ENCODE results near the gene RPL37A. TPM values are rescaled to one million over a fixed set of nuclear protein-coding genes. Genes with fewer than 3 reads are reported as not detected.
"Not testable (repeated sequence)": the region's sequence is repeated elsewhere in the genome, so short reads cannot be mapped to it uniquely, and the experiment has no call there.

RPL37A gene
- total and polyA plus RNA-seq, 4 experiments from 2014 or later: 1,713 to 3,751 (median 3,123) TPM

- H3K27ac ChIP-seq (ENCODE audit: low read depth, low read length): no peak overlapping the region
- Mint-ChIP-seq H3K9me3 (peaks cover 0 to 2% (median 0%) of the 10 kb centered on the region in 8 donors), H3K4me1 (peaks cover 0 to 4% (median 0%) of the 10 kb centered on the region in 4 donors), H3K4me3 (no peak overlapping the region), H3K27ac (no peak overlapping the region), H3K36me3 (no peaks in the 10 kb centered on the region), H3K27me3 (no peaks in the 10 kb centered on the region)
- no peaks in the 10 kb centered on the region for H3K27me3 ChIP-seq (ENCODE audit: insufficient read depth, low read length)
- H3K36me3 ChIP-seq (ENCODE audit: insufficient read depth, low read length): no peaks in the 10 kb centered on the region
- ChIA-PET CTCF (ENCODE audit: partially characterized antibody) (interaction anchor here (0.7 to 11.2 kb wide), 9 partner anchors 8 to 1268 kb away, joined by 3 to 95 read pairs (median 7); partner anchors contain the start of gene RPL37A), POLR2A (ENCODE audit: partially characterized antibody) (no interaction called here)
- no peaks in the 10 kb centered on the region for H3K9me3 ChIP-seq (ENCODE audit: control insufficient read depth in 1 of 2, low read length in 2 of 2)
- no peak overlapping the region for H3K4me3 ChIP-seq (ENCODE audit: low read length in 2 of 2)
- no peak for DNase-seq
- intact Hi-C loops (cut with micrococcal nuclease): loop anchor here (5.0 kb wide), 2 partner anchors 995 to 1240 kb away; no protein-coding TSS in a partner anchor
- no peaks in the 10 kb centered on the region for H3K4me1 ChIP-seq (ENCODE audit: insufficient read depth, low read length)
Measured at GRCh38 chr2:216517447-216518225, 19.0 kb downstream of the RPL37A start.

DNA sequence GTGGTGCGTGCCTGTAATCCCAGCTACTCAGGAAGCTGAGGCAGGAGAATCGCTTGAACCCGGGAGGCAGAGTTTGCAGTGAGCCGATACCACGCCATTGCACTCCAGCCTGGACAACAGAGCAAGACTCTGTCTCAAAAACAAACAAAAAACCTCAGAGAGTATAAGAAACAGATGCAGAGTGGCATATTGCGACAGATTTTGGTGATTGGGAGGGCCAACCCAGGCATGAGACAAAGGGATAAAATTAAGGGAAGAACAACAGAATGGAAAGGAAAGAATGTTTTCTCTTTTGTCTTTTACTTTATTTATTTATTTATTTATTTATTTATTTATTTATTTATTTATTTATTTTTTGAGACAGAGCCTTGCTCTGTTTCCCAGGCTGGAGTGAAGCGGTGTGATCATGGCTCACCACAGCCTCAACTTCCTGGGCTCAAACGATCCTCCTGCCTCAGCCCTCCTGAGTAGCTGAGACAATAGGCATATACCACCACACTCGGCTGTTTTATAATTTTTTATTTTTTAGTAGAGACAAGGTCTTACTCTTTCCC is 20.0 kb downstream of the RPL37A start:
- H3K36me3 Mint-ChIP-seq; H3K36me3 ChIP-seq (ENCODE audit: insufficient read depth, low read length); H3K27ac ChIP-seq (ENCODE audit: low read depth, low read length); DNase-seq; H3K27ac Mint-ChIP-seq; H3K4me1 Mint-ChIP-seq; H3K4me3 Mint-ChIP-seq; H3K27me3 Mint-ChIP-seq; POLR2A ChIA-PET (ENCODE audit: partially characterized antibody); H3K9me3 Mint-ChIP-seq; H3K4me3 ChIP-seq (ENCODE audit: low read length in 2 of 2); H3K9me3 ChIP-seq (ENCODE audit: control insufficient read depth in 1 of 2, low read length in 2 of 2); H3K27me3 ChIP-seq (ENCODE audit: insufficient read depth, low read length); H3K4me1 ChIP-seq (ENCODE audit: insufficient read depth, low read length): not testable (repeated sequence)
- CTCF ChIA-PET (ENCODE audit: partially characterized antibody): interaction anchor here (0.9 to 11.2 kb wide), 12 partner anchors 8 to 1194 kb away, joined by 3 to 95 read pairs (median 4); partner anchors contain the start of gene RPL37A
- intact Hi-C loops (cut with micrococcal nuclease): loop anchor here (5.0 kb wide), 2 partner anchors 994 to 1239 kb away; no protein-coding TSS in a partner anchor

GRCh38 chr2:216519154-216519762 is 20.6 kb downstream of the RPL37A start:
- Histone ChIP-seq H3K36me3 (ENCODE audit: insufficient read depth, low read length) (no peaks in the 10 kb centered on the region), H3K27me3 (ENCODE audit: insufficient read depth, low read length) (no peaks in the 10 kb centered on the region), H3K4me3 (ENCODE audit: low read length in 2 of 2) (no peak overlapping the region), H3K4me1 (ENCODE audit: insufficient read depth, low read length) (no peaks in the 10 kb centered on the region), H3K9me3 (ENCODE audit: control insufficient read depth in 1 of 2, low read length in 2 of 2) (no peaks in the 10 kb centered on the region), H3K27ac (ENCODE audit: low read depth, low read length) (no peak overlapping the region)
- peaks cover 0 to 2% (median 0%) of the 10 kb centered on the region in 8 donors for H3K9me3 Mint-ChIP-seq
- H3K27me3 Mint-ChIP-seq: no peaks in the 10 kb centered on the region
- no peaks in the 10 kb centered on the region for H3K36me3 Mint-ChIP-seq
- H3K4me1 Mint-ChIP-seq: peaks cover 0 to 4% (median 0%) of the 10 kb centered on the region in 4 donors
- H3K4me3 Mint-ChIP-seq: no peak overlapping the region
- peak in 4 of 5 donors; percentile 14 to 36 (median 28) for DNase-seq
- intact Hi-C loops (cut with micrococcal nuclease): loop anchor here (5.0 kb wide), 2 partner anchors 993 to 1238 kb away; no protein-coding TSS in a partner anchor
- no peak overlapping the region for H3K27ac Mint-ChIP-seq
- POLR2A ChIA-PET (ENCODE audit: partially characterized antibody): no interaction called here
- CTCF ChIA-PET (ENCODE audit: partially characterized antibody): interaction anchor here (1.0 to 11.2 kb wide), 9 partner anchors 10 to 1194 kb away, joined by 3 to 95 read pairs (median 4); no protein-coding TSS in a partner anchor

DNA sequence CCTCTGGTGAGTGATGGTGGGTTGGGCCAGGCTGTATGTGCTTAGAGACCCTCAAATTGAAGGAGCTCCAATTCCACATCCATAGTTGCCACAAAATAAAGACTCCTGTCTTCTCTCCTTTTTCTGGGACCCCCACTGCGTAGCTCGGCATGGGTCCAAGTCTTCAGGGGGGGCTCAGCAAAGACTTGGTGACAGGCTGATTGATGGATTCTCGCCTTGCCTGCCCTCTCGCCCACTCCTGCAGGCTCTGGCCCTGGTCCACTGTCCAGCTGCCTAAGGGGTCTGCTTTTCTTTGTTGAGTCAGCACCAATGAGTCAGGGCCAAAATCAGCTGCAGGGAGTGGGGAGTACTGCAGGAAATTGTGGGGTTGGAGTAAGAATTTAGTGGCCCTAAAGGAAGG is 21.5 kb downstream of the RPL37A start:
- ChIA-PET POLR2A (ENCODE audit: partially characterized antibody) (no interaction called here), CTCF (ENCODE audit: partially characterized antibody) (interaction anchor here (1.1 to 11.2 kb wide), 7 partner anchors 11 to 1193 kb away, joined by 3 to 95 read pairs (median 5); no protein-coding TSS in a partner anchor)
- Histone ChIP-seq H3K36me3 (ENCODE audit: insufficient read depth, low read length) (no peaks in the 10 kb centered on the region), H3K4me1 (ENCODE audit: insufficient read depth, low read length) (no peaks in the 10 kb centered on the region), H3K27ac (ENCODE audit: low read depth, low read length) (no peak overlapping the region), H3K27me3 (ENCODE audit: insufficient read depth, low read length) (no peaks in the 10 kb centered on the region), H3K4me3 (ENCODE audit: low read length in 2 of 2) (no peak overlapping the region), H3K9me3 (ENCODE audit: control insufficient read depth in 1 of 2, low read length in 2 of 2) (no peaks in the 10 kb centered on the region)
- intact Hi-C loops (cut with micrococcal nuclease): no loop called here
- no peaks in the 10 kb centered on the region for H3K36me3 Mint-ChIP-seq
- H3K27ac Mint-ChIP-seq: no peak overlapping the region
- peaks cover 0 to 2% (median 0%) of the 10 kb centered on the region in 8 donors for H3K9me3 Mint-ChIP-seq
- no peak for DNase-seq
- H3K4me1 Mint-ChIP-seq: peaks cover 0 to 4% (median 0%) of the 10 kb centered on the region in 4 donors
- no peak overlapping the region for H3K4me3 Mint-ChIP-seq
- H3K27me3 Mint-ChIP-seq: no peaks in the 10 kb centered on the region

DNA sequence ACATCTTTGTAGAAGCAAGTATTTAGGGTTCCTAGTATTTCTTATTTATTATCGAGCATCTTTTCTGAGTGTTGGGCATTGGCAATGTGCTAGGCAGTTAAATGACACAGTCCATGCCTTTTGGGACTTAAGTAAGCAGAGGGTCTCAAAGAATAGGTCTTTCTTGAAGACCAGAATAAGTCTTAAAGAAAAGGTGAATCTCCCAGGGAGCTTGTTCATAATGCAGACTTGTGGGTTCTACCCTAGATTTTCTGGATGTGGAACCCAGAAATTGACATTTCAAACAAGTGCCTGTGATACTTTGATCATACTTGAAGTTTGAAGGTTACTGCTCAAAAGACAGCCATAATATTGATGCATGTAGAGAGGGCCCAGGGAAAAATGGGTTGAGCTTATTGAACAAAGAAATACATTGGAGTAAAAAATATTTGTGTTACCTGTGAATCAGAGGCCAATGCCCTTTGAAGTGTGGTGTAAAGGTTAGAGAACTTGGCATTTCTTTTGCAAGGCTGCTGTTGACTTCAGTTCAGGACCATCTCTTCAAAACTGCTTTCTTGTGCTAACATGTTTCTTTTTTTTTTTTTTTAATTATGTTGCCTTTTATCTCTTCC is 24.4 kb downstream of the RPL37A start:
- H3K4me1 Mint-ChIP-seq: peaks cover 0 to 4% (median 0%) of the 10 kb centered on the region in 4 donors
- no peaks in the 10 kb centered on the region for H3K27me3 Mint-ChIP-seq
- H3K9me3 ChIP-seq (ENCODE audit: control insufficient read depth in 1 of 2, low read length in 2 of 2): no peaks in the 10 kb centered on the region
- POLR2A ChIA-PET (ENCODE audit: partially characterized antibody): no interaction called here
- H3K27ac Mint-ChIP-seq: no peak overlapping the region
- no peaks in the 10 kb centered on the region for H3K36me3 ChIP-seq (ENCODE audit: insufficient read depth, low read length)
- no peak overlapping the region for H3K4me3 ChIP-seq (ENCODE audit: low read length in 2 of 2)
- no peaks in the 10 kb centered on the region for H3K36me3 Mint-ChIP-seq
- no peaks in the 10 kb centered on the region for H3K9me3 Mint-ChIP-seq
- no peaks in the 10 kb centered on the region for H3K27me3 ChIP-seq (ENCODE audit: insufficient read depth, low read length)
- H3K4me1 ChIP-seq (ENCODE audit: insufficient read depth, low read length): no peaks in the 10 kb centered on the region
- intact Hi-C loops (cut with micrococcal nuclease): no loop called here
- no peak overlapping the region for H3K27ac ChIP-seq (ENCODE audit: low read depth, low read length)
- no peak for DNase-seq
- CTCF ChIA-PET (ENCODE audit: partially characterized antibody): interaction anchor here (2.1 to 11.2 kb wide), 2 partner anchors 10 to 144 kb away, joined by 5 to 95 read pairs; no protein-coding TSS in a partner anchor
- no peak overlapping the region for H3K4me3 Mint-ChIP-seq

GRCh38 chr2:216525972-216526371 is 27.3 kb downstream of the RPL37A start:
- Mint-ChIP-seq H3K27me3 (no peaks in the 10 kb centered on the region), H3K4me3 (no peak overlapping the region), H3K27ac (no peak overlapping the region), H3K36me3 (no peaks in the 10 kb centered on the region), H3K4me1 (no peaks in the 10 kb centered on the region), H3K9me3 (no peaks in the 10 kb centered on the region)
- no peaks in the 10 kb centered on the region for H3K36me3 ChIP-seq (ENCODE audit: insufficient read depth, low read length)
- intact Hi-C loops (cut with micrococcal nuclease): no loop called here
- CTCF ChIA-PET (ENCODE audit: partially characterized antibody): interaction anchor here (1.0 kb wide), 1 partner anchor 8 kb away, joined by 3 read pairs; no protein-coding TSS in a partner anchor
- no peak for DNase-seq
- no peak overlapping the region for H3K4me3 ChIP-seq (ENCODE audit: low read length in 2 of 2)
- H3K27me3 ChIP-seq (ENCODE audit: insufficient read depth, low read length): no peaks in the 10 kb centered on the region
- H3K27ac ChIP-seq (ENCODE audit: low read depth, low read length): no peak overlapping the region
- H3K4me1 ChIP-seq (ENCODE audit: insufficient read depth, low read length): no peaks in the 10 kb centered on the region
- POLR2A ChIA-PET (ENCODE audit: partially characterized antibody): no interaction called here
- H3K9me3 ChIP-seq (ENCODE audit: control insufficient read depth in 1 of 2, low read length in 2 of 2): no peaks in the 10 kb centered on the region

Measured in CD4-positive, alpha-beta memory T cell (primary cell).